Right lobe of liver (tissue), 4 donors: ENCODE measurements around the gene ZNF367.

Source experiments
- CTCF ChIP-seq, 4 donors: fragments of 200-600 bp in 3 of 4; fragments of 450-650 bp in 1 of 4; IDR thresholded peaks; one replicate each; pipeline versions ENCODE4 v1.5.1 to v1.8.0; 2016 to 2022; ENCODE audit warnings: antibody characterized with exemption in 4 of 4, mild to moderate bottlenecking in 2 of 4
- POLR2A ChIP-seq: fragments of 450-650 bp; IDR thresholded peaks from one replicate; pipeline ENCODE4 v1.6.1; 2017; ENCODE audit warnings: antibody characterized with exemption, mild to moderate bottlenecking
- donor health status: DM: no; HTN: no; CAD: no.
- donor health status: DM: no; HTN: no; CAD: no.
- donor health status: DM: no; HTN: yes; CAD: no.

- TF ChIP-seq POLR2A (no peak), CTCF (IDR thresholded peaks at IDR 0.05) (no peak)
These were observed 11.6 kb upstream of the ZNF367 start for GRCh38 chr9:96429732-96430131.
